ENCODE results near the gene BIK.

BIK gene

GRCh38 chr22:43114958-43115357, 4.4 kb downstream of the BIK start:
- Histone ChIP-seq H3K27ac (no peak overlapping the region), H3K9me3 (no peaks in the 10 kb centered on the region), H3K4me1 (peaks cover 5 to 19% (median 18%) of the 10 kb centered on the region in 4 donors), H3K36me3 (no peaks in the 10 kb centered on the region), H3K4me3 (no peak overlapping the region), H3K27me3 (peaks cover 0 to 71% of the 10 kb centered on the region in 2 donors)
- TF ChIP-seq, protein P1, sequence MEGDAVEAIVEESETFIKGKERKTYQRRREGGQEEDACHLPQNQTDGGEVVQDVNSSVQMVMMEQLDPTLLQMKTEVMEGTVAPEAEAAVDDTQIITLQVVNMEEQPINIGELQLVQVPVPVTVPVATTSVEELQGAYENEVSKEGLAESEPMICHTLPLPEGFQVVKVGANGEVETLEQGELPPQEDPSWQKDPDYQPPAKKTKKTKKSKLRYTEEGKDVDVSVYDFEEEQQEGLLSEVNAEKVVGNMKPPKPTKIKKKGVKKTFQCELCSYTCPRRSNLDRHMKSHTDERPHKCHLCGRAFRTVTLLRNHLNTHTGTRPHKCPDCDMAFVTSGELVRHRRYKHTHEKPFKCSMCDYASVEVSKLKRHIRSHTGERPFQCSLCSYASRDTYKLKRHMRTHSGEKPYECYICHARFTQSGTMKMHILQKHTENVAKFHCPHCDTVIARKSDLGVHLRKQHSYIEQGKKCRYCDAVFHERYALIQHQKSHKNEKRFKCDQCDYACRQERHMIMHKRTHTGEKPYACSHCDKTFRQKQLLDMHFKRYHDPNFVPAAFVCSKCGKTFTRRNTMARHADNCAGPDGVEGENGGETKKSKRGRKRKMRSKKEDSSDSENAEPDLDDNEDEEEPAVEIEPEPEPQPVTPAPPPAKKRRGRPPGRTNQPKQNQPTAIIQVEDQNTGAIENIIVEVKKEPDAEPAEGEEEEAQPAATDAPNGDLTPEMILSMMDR (IDR thresholded peaks at IDR 0.05): no peak
- intact Hi-C loops (cut with DNase I; ENCODE audit: low total_unique reads): no loop called here
- DNase-seq: no peak

DNA sequence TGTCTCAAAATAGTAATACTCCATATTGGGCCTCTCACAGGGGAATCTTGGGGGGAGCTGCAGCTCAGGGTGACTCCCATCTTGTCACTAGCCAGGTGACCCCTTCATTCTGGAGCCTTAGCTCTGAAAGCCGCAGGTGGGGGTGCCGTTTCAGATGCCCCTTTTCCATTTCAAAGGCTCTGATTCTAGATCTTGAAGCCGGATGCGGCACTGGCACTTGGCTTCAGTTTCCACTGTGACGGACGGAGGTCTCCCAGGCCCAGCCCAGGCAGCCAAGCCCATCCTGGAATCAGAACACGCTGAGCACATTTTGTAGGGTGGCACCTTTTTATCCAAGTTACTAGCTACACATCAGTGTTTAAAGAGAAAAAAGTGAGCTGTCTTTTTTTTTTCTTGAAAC, 6.4 kb downstream of the BIK start:
- no peak overlapping the region for H3K4me3 ChIP-seq
- TF ChIP-seq, protein P1 (IDR thresholded peaks at IDR 0.05): no peak
- no peaks in the 10 kb centered on the region for H3K9me3 ChIP-seq
- DNase-seq: no peak
- no peaks in the 10 kb centered on the region for H3K36me3 ChIP-seq
- peaks cover 0 to 52% of the 10 kb centered on the region in 2 donors for H3K27me3 ChIP-seq
- no peak overlapping the region for H3K27ac ChIP-seq
- intact Hi-C loops (cut with DNase I; ENCODE audit: low total_unique reads): no loop called here
- no peaks in the 10 kb centered on the region for H3K4me1 ChIP-seq

DNA sequence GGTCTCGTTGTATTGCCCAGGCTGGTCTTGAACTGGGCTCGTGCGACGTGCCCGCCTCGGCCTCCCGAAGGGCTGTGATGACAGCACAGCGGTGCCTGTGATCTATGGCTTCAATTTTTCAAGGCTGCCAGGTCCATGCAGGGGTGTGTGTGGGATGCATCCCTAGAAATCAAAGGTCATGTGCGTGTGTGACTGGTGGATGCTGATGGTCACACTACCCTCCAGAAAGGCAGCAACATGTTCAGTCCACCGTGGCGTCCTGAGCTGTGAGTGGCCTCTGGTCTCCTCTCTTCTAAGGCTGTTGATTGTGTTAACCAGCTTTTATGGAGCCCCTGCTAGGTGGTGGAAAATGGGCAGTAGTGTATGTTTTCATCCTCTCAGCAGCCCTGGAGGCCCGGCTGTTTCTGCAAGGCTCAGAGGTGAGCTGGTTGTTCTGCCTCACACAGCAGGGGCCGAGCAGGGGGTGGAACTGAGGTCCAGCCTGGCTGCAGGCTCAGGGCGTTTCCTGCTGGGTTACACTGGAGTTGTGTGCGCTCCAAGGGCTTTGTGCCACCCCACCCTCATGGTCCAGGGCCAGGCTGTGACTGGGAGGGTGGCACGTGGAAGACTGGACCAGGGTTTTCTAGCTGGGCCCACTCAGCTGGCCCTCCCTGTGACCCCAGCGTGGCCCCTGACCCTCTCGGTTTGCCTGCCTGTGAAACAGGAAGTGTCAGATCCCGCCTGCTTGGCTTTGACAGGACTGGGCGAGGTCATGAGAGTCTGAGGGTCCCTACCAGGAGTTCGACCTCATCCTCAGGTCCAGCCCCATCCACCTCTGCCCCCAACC, 7.7 kb downstream of the BIK start:
- intact Hi-C loops (cut with DNase I; ENCODE audit: low total_unique reads): no loop called here
- Histone ChIP-seq H3K36me3 (no peaks in the 10 kb centered on the region), H3K4me1 (no peaks in the 10 kb centered on the region), H3K9me3 (no peaks in the 10 kb centered on the region), H3K27me3 (peaks cover 0 to 39% of the 10 kb centered on the region in 2 donors), H3K4me3 (no peak overlapping the region), H3K27ac (no peak overlapping the region)
- DNase-seq: no peak
- TF ChIP-seq, protein P1 (IDR thresholded peaks at IDR 0.05): no peak

DNA sequence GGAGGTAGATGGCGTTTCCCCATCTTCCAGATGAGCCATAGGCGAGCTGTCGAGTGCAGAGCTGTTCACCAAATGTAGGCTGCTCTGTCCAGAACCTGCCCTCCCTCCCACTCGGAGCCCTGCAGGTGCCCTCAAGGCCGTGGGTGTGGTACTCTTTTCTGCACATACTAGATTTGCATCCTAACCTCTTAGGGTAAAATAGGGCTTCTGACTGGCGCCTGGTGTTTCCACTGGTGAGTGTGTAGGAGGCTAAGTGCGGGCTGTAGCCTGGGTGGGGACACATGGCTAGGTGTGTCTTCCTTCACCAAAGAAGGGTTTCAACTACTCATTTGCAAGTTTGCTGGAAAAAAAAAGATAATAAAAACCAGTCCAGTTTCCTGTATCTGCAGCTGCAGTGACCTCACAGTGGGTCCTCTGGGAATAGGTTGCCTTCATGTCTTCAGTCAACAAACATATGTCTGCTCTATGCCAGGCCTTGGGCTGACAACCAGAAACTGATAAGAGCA, 8.5 kb downstream of the BIK start:
- TF ChIP-seq, protein P1 (IDR thresholded peaks at IDR 0.05): no peak
- H3K9me3 ChIP-seq: no peaks in the 10 kb centered on the region
- no peak overlapping the region for H3K4me3 ChIP-seq
- peaks cover 0 to 32% of the 10 kb centered on the region in 2 donors for H3K27me3 ChIP-seq
- intact Hi-C loops (cut with DNase I; ENCODE audit: low total_unique reads): no loop called here
- no peak for DNase-seq
- H3K36me3 ChIP-seq: no peaks in the 10 kb centered on the region
- no peak overlapping the region for H3K27ac ChIP-seq
- no peaks in the 10 kb centered on the region for H3K4me1 ChIP-seq

GRCh38 chr22:43126501-43127165, 16.1 kb downstream of the BIK start:
- Histone ChIP-seq H3K27ac (no peak overlapping the region), H3K27me3 (no peaks in the 10 kb centered on the region), H3K4me1 (peaks cover 0 to 9% (median 4%) of the 10 kb centered on the region in 4 donors), H3K9me3 (no peaks in the 10 kb centered on the region), H3K4me3 (no peak overlapping the region), H3K36me3 (peaks cover 0 to 6% (median 0%) of the 10 kb centered on the region in 3 donors)
- intact Hi-C loops (cut with DNase I; ENCODE audit: low total_unique reads): no loop called here
- TF ChIP-seq, protein P1 (IDR thresholded peaks at IDR 0.05): no peak
- no peak for DNase-seq
